Measurements from ENCODE around the gene FAM110C. TPM values are rescaled to one million over a fixed set of nuclear protein-coding genes. Genes with fewer than 3 reads are reported as not detected.
"Not testable (repeated sequence)": the region's sequence is repeated elsewhere in the genome, so short reads cannot be mapped to it uniquely, and the experiment has no call there.

FAM110C gene
- polyA plus RNA-seq, 3 donors, result 8.3 to 10.6 (median 9.2) TPM

DNA sequence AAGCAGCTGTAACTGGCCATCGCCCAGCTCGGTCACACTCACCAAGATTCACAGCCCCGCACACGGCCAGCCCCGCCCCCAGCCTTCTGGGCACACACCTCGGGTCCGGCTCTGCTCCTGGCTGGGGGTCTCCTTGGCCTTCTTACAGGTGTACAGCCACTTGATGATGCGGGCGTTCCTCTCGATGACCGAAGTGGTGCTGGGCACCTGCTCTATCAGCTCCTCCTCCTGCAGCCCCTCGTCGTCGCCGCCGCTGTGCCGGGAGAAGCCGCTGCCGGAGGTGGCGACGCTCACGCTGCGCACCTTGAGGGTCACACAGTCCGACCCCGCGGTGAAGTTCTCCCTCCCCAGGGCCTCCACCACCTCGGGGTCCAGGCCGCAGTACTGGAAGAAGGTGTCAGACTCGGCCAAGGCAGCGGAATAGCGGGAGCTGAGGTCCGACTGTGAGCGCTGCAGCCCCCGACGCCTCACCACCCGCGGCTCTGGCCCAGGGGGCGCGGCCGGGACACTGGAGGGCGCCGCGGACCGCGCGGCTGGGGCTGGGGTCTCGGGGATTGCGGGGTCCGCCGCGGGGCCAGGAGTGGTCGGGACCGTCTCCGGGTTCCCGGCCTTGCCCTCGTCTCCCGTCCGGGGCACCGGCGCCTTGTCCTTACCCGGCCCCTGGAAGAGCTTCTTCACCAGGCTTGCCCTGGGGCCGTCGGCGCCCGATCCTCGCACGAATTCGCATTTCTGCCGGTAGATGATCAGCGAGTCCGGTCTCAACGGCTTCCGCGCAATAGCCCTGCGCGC, 769 bp downstream of the FAM110C start:
- no peak for DNase-seq (ENCODE audit: low read depth in 3 of 3, low spot score in 2 of 3)

DNA sequence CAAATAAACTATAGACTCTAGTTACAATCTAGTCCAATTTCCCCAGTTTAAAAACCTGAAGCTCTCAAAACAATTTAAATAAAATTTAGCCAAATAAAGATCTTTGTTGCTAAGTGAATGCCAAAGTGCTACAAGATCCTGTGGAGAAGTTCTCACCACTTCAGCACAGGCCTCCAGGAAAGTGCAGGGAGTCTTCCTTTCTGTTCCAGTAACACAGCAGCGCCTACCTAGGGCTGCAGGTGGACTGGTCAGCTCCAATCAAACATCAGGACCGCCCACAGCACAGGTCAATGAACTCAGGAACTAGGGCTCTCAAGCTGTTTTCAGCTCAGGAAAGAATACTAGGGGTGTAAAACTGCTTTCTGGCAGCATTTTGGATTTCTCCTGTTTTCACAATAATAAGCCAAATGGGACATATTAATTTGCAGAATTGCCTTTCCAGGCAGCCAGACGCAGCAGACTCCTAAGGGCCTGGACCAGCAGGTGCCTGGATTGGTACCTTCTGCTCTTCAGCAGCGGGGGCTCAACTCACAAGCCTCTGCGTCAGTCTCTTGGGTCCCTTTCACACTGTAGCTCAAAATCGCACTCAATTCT, 1.5 kb downstream of the FAM110C start:
- no peak for DNase-seq (ENCODE audit: low read depth in 3 of 3, low spot score in 2 of 3)

DNA sequence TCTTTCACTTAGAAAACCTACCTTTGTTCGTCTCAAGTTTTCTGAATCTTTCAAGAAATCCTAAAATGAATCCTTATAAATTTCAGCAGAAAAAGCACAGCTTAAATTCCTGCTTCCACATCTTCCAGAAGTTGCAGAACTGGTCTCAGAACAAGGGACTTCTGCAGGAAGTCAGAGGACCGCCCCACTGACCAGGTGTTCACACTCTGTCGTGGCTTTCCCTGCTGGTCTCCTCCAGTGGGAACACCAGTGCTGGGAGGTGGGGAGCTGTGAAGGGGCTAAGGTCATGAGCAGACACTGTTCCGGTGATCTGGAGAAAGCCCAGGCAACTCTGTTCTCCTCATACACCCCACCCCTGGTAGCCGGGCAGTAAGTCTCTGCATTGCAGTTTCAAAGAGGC, 3.5 kb downstream of the FAM110C start:
- no peak for DNase-seq (ENCODE audit: low read depth in 3 of 3, low spot score in 2 of 3)

DNA sequence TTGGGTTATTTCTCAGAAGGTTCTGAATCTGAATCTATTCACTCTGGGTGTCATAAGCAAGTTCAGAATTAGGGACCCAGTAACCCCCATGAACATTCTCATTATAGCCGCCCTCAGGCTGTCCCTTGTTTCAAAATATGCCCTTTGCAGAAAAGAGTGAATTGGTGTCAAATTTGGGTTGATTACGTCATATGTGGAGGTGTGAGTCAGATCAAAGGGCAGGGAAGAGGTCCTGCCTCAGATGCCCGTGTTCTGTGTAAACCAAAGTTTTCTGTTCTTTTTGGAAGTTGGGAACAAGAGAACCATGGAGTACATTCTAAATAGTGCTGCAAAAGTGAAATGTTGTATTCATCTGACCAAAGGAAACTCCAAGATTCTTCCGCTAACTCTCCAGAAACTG, 5.8 kb downstream of the FAM110C start:
- no peak for DNase-seq (ENCODE audit: low read depth in 3 of 3, low spot score in 2 of 3)

DNA sequence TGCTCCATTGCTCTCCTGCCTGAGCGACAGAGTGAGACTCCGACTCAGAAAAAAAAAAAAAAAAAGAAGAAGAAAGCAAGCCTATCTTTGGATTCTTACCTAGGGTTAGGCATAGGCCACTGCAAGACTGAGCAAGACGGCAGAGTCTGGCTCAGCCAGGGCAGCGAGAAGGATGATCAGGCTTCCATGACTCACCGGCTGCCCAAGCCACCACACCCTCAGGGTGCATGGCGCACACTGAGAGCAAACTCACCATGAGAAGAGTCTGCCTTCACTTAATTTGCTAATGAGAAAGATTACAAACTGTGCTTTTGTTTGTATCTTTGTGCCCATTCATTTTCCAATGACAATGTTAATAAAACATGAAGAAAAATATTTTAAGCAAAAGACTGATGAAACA, 8.2 kb downstream of the FAM110C start:
- DNase-seq (ENCODE audit: low read depth in 3 of 3, low spot score in 2 of 3), result no peak

DNA sequence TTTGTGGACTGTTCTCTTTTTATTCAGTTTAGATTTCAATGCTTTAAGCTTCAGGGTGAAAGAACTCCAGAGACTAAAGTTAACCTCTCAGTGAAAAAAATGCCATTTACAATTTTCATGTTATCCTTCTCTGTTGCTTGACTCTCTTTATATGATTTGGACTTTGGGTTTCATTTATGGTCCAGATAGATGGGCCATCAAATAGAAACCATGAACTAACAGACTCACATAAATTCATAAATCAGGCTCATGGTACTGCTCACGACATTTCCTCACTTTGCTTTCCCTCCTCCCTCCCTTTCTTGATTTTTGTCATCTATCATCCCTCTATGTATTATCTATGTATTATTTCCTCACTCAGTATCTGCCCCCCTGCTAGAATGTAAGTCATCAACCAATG, 10.0 kb downstream of the FAM110C start:
- no peak for DNase-seq (ENCODE audit: low read depth in 3 of 3, low spot score in 2 of 3)

DNA sequence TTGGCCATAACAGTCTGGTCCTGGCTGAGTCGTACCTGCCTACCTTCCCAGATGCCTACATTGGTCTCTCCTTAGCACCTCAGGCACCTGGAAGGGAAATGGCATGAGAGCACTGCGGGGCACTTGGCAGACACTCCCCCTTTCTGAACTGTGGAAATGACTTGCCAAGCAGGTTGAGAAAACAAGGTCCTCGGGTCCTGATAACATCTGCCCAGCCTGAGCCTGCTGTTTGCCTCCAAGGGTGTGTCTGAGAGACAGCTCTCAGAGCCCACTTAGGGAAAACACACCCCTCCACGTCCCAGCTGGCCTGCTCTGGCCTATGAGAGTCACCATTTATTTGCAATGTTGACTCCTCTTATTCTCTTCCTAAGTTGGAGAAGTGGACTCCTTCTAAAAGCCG, 10.5 kb downstream of the FAM110C start:
- no peak for DNase-seq (ENCODE audit: low read depth in 3 of 3, low spot score in 2 of 3)

DNA sequence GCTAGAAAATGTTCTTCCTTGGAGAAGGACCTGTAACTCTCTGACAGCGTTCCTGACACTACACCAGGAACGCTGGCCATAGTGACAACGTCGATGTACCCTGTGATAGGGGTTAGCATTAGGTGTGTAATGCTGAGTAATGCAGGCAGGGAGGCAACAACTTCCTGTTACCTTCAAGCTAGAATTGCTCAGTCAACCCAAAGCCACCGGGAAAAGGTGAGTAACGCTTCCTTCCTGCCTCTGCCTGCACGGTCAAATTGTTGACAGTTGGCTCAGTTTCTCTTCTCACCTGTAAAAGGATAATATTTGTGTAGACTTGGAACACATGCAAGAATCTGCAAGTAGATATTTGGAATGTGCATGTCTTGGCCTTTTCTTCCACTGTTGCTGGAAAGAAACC, 12.7 kb downstream of the FAM110C start:
- DNase-seq (ENCODE audit: low read depth in 3 of 3, low spot score in 2 of 3), result no peak

DNA sequence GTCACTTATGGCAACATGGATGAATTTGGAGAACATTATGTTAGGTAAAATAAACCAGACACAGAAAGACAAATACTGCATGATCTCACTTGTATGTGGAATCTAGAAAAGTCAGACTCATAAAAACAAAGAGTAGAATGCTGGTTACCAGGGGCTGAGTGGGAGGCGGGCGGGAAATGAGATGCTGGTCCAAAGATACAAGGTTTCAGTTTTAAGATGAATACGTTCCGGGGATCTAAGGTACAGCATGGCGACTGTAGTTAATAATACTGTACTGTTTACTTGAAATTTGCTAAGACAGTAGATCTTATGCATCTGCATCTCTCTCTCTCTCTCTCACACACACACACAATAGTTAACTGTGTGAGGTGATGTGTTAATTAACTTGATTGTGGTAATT, 14.2 kb downstream of the FAM110C start:
- no peak for DNase-seq (ENCODE audit: low read depth in 3 of 3, low spot score in 2 of 3)

DNA sequence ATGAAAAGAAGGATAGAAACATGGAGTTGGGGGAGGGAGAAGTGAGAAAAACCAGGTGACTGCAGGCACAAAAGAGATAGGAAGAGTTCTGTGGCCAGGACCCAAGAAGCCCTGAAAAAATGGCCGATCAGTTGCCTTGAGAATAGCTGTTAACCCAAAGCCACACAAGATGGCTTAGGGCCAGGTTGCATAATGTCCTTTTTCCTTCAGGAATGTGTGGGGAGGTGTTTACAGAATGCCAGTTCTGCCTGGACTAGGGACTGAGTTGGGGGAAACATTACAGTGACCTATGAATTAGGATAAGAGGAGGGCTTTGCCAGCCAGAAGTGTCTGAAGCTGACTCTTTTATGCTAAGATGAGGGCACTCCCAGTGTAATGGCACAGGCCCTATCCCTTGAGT, 17.1 kb downstream of the FAM110C start:
- DNase-seq (ENCODE audit: low read depth in 3 of 3, low spot score in 2 of 3), result no peak

DNA sequence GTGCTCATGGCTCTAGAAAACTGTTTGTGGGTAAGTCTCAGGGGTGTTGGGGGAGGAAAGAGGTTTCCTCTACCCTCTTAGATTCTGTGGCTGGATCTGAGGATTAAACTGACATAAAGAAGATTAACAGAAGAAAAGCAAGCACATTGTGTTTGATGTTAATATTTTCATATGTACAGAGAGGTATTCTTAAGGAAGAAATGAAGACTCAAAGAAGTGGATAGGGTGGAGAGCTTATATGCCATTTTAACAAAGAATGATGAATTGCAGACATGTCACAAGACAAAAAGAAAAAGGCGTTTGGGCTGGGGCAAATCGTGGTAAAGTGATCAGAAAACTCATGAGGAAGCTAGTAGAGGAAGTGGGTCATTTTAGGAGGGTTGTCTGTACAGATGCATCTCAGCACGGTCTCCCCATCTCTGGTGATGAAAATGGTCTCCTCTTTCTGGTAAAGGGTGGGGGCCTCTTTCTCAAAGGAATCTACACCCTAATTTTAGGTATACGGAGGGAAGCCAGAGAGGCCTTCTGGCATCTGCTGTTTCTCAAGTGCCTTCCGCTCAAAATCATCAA, 17.8 kb downstream of the FAM110C start:
- no peak for DNase-seq (ENCODE audit: low read depth in 3 of 3, low spot score in 2 of 3)

DNA sequence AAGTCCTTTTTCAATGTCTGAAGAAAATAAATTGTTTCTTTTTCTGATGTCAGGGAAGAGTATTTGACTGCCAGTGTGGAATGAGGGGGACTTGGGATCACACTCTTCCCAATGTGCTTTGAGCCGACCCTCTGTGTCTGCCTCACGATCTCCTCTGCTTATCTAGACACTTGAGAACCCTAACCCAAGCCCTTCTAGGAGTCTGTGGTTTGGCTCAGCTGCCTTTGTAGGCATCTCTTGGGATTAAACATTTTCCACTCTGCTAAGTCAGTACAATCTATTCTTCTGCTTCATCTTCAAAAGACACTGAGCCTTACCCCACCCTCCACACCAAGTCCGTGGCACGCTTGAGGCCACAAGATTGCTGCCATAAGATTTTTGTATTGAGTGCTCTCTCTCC, 19.4 kb downstream of the FAM110C start:
- no peak for DNase-seq (ENCODE audit: low read depth in 3 of 3, low spot score in 2 of 3)

DNA sequence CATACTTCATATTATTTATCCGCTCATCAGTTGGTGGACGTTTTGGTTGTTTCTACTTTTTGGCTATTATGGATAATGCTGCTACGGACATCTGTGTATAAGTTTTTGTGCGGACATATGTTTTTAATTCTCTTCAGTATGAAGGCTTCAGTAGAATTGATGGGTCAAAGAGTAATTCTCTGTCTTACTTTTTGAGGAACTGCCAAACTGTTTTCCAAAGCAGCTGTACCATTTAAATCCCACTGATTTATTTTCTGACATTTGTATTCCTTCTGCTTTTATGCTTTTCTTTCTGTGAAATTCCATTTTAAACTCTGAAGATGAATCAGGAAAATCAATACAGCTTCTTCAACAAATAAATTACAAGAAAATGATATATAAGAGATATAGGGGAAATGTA, 20.8 kb downstream of the FAM110C start:
- DNase-seq (ENCODE audit: low read depth in 3 of 3, low spot score in 2 of 3), result no peak

DNA sequence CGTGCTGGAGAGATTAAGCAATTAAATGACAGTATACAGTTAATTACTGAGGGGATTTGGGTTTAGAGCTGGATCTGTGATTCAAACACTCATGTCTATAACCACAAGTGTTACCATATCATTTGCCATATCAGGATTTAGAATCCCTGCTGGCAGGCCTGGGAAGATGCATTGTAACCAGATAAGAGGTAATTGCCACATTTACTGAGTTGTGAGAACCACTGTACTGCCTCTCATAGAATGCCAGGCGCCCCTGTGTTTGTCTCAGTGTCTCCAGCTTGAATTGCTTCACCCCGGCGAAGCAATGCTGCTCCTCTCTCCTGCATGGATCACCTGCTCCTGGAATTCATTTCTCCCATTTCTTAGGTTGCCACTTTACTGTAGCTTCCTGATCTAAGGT, 21.7 kb downstream of the FAM110C start:
- DNase-seq (ENCODE audit: low read depth in 3 of 3, low spot score in 2 of 3), result not testable (repeated sequence)

DNA sequence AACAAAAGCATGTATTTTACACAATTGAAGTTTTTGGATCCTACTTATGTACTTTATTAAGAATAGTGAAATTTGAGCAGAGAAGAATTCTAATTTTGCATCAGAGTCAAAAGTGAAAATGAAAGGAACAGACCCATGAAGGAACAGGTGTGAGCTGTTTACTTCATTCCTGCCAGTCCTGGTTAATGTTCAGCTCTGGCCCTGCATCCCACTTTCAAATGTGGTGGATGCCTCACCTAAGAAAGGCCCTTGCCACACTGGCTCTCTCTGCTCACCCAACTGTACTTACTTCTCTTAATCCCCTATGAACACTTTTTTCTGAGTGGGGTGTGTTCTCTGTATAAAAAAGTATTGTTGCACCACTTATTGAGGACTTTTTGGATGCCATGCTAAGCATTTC, 22.2 kb downstream of the FAM110C start:
- DNase-seq (ENCODE audit: low read depth in 3 of 3, low spot score in 2 of 3), result no peak

DNA sequence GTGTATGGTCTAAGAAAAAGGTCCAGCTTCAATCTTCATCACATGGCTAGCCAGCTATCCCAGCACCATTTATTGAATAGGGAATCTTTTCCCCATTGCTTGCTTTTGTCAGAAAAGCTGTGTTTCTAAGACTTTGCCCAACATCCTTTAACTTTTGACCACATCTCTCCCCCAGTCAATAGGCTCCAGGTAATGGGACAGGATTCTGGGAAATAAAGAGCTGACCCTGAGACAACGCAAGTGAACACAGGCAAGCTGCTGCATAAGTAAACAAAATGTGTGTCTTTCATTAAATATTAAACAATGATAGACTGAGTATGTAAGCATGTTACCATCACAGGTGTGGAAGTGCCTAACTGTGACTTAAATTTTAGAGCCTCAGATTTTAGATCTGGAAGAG, 23.0 kb downstream of the FAM110C start:
- no peak for DNase-seq (ENCODE audit: low read depth in 3 of 3, low spot score in 2 of 3)

DNA sequence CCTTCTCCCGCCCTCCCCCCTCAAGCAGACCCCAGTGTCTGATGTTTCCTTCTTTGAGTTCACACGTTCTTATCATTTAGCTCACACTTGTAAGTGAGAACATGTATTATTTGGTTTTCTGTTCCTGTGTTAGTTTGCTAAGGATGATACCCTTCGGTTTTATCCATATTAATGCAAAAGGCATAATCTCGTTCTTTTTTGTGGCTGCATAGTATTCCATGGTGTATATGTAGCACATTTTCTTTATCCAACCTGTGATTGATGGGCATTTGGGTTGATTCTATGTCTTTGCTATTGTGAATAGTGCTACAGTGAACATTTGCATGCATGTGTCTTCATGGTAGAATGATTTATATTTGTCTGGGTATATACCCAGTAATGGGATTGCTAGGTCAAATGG, 24.1 kb downstream of the FAM110C start:
- DNase-seq (ENCODE audit: low read depth in 3 of 3, low spot score in 2 of 3), result not testable (repeated sequence)

DNA sequence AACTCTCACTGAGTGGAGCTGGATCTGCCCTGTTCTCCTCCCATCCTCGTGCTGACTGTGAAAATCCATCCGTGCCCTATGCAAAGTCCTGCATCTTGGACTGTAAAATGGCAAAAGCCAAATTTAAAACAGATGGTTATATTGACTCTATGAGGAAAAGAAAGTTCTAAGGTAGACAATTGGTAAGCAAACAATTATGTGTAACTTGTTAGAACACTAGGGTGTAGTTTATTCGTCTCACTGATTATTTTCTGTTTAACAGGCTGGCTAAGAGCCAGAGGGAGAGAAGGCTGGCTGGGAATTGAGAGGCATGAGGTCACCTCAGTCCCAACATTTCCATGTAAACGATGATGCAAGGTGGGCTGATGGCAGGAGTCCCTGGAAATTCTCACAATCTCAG, 26.0 kb downstream of the FAM110C start:
- not testable (repeated sequence) for DNase-seq (ENCODE audit: low read depth in 3 of 3, low spot score in 2 of 3)

DNA sequence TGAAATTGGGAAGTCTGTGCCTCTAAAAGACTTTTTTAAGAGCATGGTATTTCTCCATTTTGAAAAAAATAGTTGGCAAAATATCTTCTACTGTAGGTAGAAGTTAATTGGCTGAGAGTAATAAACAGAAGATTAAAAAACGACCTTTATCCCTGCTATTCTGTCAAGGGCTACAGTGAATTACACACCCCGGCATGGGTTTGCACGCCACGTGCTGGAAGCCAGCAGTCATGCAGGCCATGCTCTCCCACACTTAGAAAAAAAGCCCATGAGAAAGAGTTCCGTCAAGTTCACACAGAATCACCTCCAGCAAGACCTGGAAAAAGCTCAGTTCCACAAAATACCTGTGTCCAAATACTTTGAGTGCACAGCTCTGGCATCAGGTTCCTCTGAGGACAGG, 26.8 kb downstream of the FAM110C start:
- no peak for DNase-seq (ENCODE audit: low read depth in 3 of 3, low spot score in 2 of 3)

DNA sequence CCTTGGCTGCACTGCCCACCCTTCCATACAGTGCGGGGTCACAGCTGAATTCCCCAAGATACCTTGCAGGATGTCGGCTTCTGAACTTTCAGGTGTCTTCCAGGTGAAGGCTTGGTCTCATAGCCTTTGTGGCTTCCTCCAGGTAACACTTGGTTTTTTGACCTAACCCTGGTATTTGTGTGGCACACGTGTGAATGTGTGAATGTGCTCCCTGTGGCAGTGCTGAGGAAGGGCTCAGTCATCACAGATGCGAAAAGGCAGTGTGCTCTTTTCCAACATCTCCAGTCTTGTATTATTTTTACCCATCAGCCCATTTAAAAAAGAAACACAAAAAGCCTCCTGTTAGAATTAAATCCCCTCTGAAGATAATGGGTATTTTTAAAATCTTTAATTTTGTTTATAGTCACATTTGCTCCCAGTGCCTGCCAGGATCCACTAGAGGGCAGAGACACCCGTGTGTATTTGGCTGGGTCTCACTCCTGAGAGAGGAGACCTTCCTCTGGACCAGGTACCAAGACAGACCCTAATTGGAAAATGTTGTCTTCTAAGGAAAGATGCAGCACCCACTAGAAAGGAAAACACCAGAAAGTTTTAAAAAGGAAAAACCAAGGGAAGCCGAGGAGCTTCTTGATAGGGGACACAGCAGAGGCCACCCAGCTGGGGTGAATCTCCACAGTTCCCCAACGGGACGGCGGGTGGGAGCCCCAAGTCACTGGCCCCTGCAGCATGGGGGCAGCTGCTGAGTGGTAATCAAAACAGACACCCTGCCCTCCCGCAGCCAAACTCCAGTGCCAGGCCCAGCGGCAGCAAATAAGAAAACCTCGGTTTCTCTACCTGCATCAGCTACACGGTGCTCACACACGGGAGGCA, 27.7 kb downstream of the FAM110C start:
- no peak for DNase-seq (ENCODE audit: low read depth in 3 of 3, low spot score in 2 of 3)

DNA sequence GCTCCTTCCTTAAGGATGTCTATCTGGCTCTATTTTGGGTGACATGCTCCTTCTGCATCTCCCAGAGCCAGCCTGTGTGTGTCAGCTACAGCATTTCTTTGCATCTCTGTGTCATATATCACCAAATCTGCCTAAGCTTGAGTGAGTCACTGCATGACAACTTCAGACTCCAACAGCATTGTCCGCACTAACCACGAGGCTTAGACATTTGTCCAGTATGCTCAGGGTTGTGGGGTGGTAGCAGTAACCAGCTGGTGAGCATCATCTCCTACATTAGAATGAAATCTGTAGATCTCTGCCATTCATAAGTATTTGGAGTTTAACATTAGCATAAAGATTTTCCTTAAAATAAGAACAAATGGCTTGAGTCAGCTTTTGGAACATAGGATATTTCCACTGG, 30.4 kb downstream of the FAM110C start:
- not testable (repeated sequence) for DNase-seq (ENCODE audit: low read depth in 3 of 3, low spot score in 2 of 3)

Measured in right renal cortex interstitium (tissue), 3 donors.